Measurements from ENCODE around the gene DLX6.

DLX6 gene

GRCh38 chr7:97011536-97012364, 6.4 kb downstream of the DLX6 start:
- no peak for DNase-seq

DNA sequence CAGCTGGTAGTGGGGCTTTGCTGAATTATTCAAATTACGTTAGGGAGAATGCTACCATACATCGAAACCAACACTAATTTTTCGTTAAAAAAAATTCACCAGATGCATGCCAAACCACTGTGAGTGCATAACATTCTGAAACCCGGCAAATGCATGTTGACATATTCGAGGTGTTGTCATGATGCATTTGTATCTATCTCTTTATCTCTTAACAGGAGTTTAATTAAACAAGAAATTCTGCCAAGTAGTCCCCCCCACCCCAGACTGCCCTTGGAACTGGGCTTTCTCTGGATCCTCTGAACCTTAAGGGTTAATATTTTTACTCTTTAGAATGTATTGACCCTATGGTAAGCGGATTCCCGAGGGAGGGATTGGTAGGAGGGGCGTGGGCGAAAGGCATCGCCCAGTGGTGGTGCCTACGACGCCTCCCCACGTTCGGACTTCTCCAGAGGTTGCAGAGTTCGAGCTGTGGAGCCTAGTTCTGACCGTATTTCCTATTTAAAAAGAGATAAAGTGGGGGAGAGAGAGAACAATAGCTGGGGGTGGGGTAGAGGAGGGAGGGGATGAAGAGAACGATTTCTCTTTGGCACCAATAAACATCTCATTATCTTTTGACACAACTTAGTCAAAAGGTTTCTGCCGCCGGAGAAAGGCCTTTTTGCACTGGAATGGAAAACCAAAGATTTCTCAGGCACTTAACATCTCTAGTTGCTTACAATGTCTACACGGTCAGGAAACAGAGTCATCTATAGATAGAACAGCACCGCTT, 7.2 kb downstream of the DLX6 start:
- no peak for DNase-seq

GRCh38 chr7:97013134-97013844, 7.9 kb downstream of the DLX6 start:
- no peak for DNase-seq

GRCh38 chr7:97013845-97014134, 8.4 kb downstream of the DLX6 start:
- DNase-seq, result no peak

GRCh38 chr7:97014145-97014750, 8.9 kb downstream of the DLX6 start:
- no peak for DNase-seq

GRCh38 chr7:97015279-97015678, 9.9 kb downstream of the DLX6 start:
- no peak for DNase-seq

DNA sequence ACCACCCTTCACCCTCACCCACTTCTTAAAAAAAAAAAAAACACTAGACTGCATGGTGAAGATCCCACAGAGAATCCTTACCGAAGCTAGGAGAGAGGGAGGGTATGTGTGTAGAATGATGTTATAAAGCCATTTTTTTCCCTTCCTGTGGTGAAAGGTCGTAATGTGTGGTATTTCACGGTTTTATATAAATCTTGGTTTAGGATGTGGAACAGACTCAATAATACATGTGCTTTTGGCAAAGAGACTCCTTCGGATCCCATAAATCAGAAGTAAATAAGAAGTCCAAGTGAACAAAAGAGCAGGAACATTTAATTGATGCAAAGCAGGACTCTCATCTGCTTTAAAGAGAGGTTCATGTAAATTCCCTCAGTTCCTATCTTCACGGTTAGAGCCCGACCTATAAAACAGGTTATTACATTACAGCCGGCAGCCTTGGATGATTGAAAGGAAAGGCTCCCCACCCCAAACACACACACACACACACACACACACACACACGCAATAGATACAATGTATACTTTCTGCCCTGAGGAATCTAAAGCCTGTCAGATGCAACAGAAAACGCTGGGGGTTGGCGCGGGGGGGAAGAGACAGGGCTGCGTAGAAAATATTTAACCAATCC, 10.5 kb downstream of the DLX6 start:
- DNase-seq, result no peak

- no peak for DNase-seq
Measured at GRCh38 chr7:97016381-97017191, 11.2 kb downstream of the DLX6 start.

DNA sequence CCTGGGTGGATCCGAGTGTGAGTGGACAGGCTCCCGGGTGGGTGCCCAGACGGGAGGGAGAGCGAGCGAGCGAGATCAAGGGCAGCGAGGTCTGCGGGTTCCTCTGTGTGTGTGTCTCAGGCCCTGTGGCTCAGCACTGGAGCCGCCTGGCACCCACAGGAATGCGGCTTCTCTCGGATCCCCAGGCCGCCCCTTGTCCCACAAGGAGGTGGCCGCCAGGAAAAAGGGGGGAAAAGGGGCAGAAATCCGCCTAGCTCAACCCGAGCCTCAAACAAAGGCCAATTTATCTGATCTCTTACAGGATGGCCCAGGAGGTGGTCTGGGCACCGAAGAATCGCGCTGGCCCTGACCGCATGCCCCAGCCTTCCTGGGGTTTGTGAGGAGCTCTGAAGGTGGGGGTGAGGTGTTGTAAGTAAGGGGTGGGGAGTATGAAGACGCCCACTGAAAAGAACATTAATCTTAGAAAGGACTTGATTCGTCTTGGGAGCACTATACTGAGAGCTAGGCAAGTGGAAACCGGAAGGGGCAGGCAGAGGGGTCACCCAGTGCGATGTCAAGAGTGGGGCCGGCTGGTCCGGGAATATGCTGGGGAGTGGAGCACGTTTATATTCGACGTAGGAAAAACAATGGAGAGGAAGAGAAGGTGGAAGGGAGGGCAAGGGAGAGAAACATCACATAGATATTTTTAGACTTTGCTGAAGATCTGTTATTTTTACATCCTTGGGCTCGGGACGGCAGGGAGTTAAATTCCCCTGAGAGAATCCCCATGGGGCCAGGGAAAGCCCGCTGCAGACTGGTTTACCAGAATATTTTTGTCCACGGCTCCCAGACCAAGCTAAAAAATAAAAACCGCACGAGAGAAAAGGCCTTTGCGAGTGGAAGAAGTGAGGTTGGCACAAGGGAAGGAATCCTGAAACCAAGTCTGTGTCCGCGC, 12.1 kb downstream of the DLX6 start:
- DNase-seq, result no peak

DNA sequence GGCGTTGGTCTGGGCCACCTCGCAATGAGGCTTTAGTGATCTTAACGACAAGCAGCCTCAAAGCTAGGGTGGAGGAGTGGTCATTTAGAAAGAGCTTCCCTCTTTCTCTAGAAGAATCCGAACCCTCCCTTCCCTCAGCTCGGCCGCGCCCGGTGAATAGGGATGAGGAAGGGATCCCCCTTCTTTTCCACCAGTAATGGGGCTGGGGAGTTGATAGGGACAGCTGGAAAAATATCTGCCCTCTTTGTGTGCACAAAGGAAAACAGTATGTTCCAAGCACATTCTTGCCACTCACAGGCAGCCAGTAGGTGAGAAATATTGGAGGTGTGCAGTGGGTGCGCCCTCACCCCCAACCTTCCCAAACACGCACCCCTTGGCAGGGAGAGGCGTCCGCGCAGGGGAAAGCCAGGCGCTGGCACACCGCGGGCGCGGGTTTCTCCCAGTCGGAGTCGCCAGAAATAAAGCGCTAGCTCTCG, 12.8 kb downstream of the DLX6 start:
- no peak for DNase-seq

DNA sequence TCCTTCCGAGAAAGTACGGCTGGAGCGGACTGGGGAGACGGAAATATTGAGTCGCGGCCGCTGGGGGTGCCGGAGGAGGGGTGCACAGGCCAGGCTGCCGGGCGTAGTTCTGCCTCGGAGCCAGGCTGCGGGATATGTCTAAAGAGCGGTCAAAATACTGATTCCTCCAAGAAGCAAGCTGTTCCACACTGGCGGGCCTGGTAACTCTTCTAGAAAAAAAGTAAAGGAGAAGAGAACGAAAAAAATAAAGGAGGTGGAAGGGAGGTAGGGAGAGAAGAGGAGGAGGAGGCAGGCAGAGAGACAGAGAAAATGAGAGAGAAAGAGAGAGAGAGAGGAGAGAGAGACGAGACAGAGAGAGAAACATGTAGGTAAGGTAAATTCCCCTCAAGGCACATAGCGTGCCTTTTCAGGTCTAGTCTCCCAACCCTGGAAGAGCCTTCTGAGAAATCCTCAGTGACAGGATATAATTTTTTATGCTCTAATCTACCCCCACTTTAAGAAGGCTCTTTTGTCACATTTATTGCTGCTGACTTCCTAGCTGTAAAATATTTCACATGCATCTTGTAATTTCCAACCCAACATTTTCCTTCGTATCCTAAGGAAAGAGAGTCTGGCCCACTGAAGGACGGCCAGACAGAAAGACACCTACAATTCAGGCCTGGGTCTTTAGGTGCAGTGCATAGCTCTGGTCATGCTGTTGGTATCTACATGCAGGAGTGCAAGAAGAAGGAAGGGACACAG, 13.6 kb downstream of the DLX6 start:
- no peak for DNase-seq

DNA sequence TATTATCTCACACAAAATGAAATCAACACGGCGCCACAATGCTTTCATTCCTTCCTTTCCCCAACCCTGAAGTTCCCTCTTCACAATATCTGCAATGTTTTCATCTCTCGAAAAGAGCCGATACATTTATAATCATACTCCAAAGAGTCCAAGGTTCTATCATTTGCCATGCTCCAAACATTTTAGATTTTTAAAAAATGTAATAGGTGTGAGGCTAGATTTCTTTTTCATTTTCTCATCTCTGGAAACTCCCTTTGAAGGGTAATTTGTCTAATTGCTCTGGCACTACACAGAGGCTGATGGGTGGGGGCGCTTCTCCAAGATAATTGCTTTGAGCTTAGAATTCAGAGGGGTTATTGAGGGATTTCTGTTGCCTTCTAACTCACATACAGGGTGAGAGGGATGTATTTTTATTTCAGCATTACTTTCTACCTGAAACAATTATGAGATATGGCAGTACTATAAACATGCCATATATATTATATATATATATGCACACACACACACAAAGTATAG, 14.4 kb downstream of the DLX6 start:
- DNase-seq, result no peak

DNA sequence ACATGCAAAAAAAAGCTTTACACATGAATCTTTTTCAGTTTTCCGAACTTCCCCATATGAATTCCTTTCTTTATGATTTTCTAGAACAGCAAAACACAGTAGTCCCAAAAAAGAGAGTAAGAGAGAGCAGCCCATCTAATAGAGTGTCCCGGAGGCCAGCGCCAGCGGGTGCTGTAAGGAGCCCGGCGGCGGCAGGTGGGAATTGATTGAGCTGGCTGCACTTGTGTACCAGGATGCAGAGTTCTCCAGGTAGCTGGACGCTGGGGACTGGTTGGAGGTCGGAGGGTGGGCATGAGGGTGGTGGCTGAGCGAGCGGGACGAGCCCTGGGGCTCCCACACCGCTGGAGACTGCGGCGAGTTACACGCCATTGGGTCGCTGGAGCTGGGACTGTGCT, 15.2 kb downstream of the DLX6 start:
- no peak for DNase-seq

DNA sequence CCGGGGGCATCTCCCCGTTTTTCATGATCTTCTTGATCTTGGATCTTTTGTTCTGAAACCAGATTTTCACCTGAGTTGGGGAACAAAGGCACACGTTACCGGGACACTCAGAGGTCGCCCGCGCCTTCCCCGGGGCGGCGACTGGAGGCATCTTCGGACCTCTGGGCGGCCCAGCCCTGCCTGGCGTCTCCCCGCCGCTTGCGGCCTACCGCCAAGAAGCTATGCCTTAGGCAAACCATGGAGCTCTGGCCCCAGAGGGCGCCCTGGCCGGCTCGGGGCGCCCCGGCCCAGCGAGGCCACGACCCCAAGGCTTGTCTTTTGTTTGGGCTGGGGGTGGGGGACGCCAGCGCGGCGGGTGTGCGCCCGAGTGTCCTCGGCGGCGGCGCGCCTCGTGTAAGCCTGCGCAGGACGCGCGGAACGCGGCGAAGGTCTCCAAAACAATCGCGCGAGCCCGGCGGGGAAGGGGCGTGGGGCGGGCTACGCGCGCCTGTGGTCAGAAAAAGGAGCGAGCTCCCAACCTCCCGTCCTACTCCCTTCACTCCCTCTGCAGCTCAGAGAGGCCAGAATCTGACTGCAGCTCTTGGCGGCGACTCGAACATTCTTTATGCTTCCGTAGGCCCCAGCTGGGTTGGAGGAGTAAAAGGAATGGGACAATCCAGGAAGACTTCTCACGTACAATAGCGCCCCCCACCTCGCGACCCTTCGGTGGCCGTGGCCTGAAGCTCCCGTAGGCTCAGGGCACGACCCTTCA, 15.8 kb downstream of the DLX6 start:
- no peak for DNase-seq

GRCh38 chr7:97021747-97022490, 16.6 kb downstream of the DLX6 start:
- DNase-seq, result no peak

- no peak for DNase-seq
Measured at GRCh38 chr7:97022491-97023306, 17.3 kb downstream of the DLX6 start.

Data from CD4-positive, alpha-beta T cell treated with Interleukin-1 beta for 1 hour (primary cell).